SKM-1 treated with dmso at 0.1 percent for 144 hours (cell line): ENCODE measurements around the gene PPIP5K1.
"Not testable (repeated sequence)": the region's sequence is repeated elsewhere in the genome, so short reads cannot be mapped to it uniquely, and the experiment has no call there.

Experiments
- DNase-seq: peaks from one replicate; lab custom pipeline; 2025; ENCODE audit not compliant: unreplicated experiment; lab: John Stamatoyannopoulos, UW

The PPIP5K1 gene

GRCh38 chr15:43545426-43545825 lies 44.6 kb downstream of the PPIP5K1 start:
- no peak for DNase-seq

- DNase-seq: no peak
Measured at GRCh38 chr15:43544266-43544665, 45.7 kb downstream of the PPIP5K1 start.

- DNase-seq: no peak
Measured at GRCh38 chr15:43541785-43542184, 48.2 kb downstream of the PPIP5K1 start.

- no peak for DNase-seq
Measured at GRCh38 chr15:43538091-43538490, 51.9 kb downstream of the PPIP5K1 start.

- DNase-seq: no peak
Measured at GRCh38 chr15:43534897-43535296, 55.1 kb downstream of the PPIP5K1 start.

GRCh38 chr15:43532826-43533225 lies 57.2 kb downstream of the PPIP5K1 start:
- not testable (repeated sequence) for DNase-seq

GRCh38 chr15:43531018-43531670 lies 58.9 kb downstream of the PPIP5K1 start:
- no peak for DNase-seq

GRCh38 chr15:43529587-43530345 lies 60.2 kb downstream of the PPIP5K1 start:
- no peak for DNase-seq

GRCh38 chr15:43529141-43529540 lies 60.9 kb downstream of the PPIP5K1 start:
- no peak for DNase-seq

GRCh38 chr15:43528542-43529007 lies 61.4 kb downstream of the PPIP5K1 start:
- no peak for DNase-seq

GRCh38 chr15:43527802-43528541 lies 62.0 kb downstream of the PPIP5K1 start:
- DNase-seq: no peak

GRCh38 chr15:43527016-43527801 lies 62.8 kb downstream of the PPIP5K1 start:
- no peak for DNase-seq

- no peak for DNase-seq
Measured at GRCh38 chr15:43526261-43526930, 63.6 kb downstream of the PPIP5K1 start.

GRCh38 chr15:43525131-43525530 lies 64.9 kb downstream of the PPIP5K1 start:
- DNase-seq: no peak

GRCh38 chr15:43524254-43524845 lies 65.7 kb downstream of the PPIP5K1 start:
- no peak for DNase-seq

- no peak for DNase-seq
Measured at GRCh38 chr15:43523646-43524045, 66.4 kb downstream of the PPIP5K1 start.

- DNase-seq: no peak
Measured at GRCh38 chr15:43522247-43522646, 67.8 kb downstream of the PPIP5K1 start.

- DNase-seq: no peak
Measured at GRCh38 chr15:43521419-43521818, 68.6 kb downstream of the PPIP5K1 start.

- no peak for DNase-seq
Measured at GRCh38 chr15:43520138-43520537, 69.9 kb downstream of the PPIP5K1 start.

GRCh38 chr15:43519196-43519595 lies 70.8 kb downstream of the PPIP5K1 start:
- DNase-seq: no peak
